Thoracic aorta (tissue), 2 donors: ENCODE measurements around the gene MXD4. TPM values are rescaled to one million over a fixed set of nuclear protein-coding genes. Genes with fewer than 3 reads are reported as not detected.

Source experiments
- ATAC-seq: fragments of 150-250 bp; one replicate; pipeline ENCODE4 v1.8.0; 2017; ENCODE audit warnings: low read depth; ENCODE audit not compliant: insufficient number of reproducible peaks, low FRiP score
- DNase-seq: peaks from one replicate; pipeline ENCODE4 v3.0.0-alpha.2; 2020; ENCODE audit warnings: low spot score
- H3K27ac ChIP-seq, 2 donors: fragments of 200-600 bp; sonication (generic); 1 replicate in 1 of 2; 2 replicates in 1 of 2; pipeline ENCODE4 v1.5.1; 2016; ENCODE audit warnings: mild to moderate bottlenecking in 2 of 2, moderate library complexity in 2 of 2
- H3K27me3 ChIP-seq: fragments of 200-600 bp; sonication (generic); replicated peaks from 2 replicates; pipeline ENCODE4 v1.6.0; 2016; ENCODE audit warnings: mild to moderate bottlenecking; ENCODE audit not compliant: insufficient read depth
- H3K36me3 ChIP-seq: fragments of 200-600 bp; sonication (generic); one replicate; pipeline ENCODE4 v1.5.1; 2016
- H3K4me1 ChIP-seq, 2 donors: fragments of 200-600 bp; sonication (generic); 1 replicate in 1 of 2; 2 replicates in 1 of 2; pipeline versions ENCODE4 v1.5.1 to v1.6.0; 2016; ENCODE audit warnings: low read depth in 2 of 2, mild to moderate bottlenecking in 1 of 2; ENCODE audit not compliant: control insufficient read depth in 1 of 2
- H3K4me3 ChIP-seq: fragments of 200-600 bp; sonication (generic); 2 replicates; pipeline ENCODE4 v1.5.1; 2016; ENCODE audit warnings: mild to moderate bottlenecking
- H3K9me3 ChIP-seq: fragments of 200-600 bp; sonication (generic); 2 replicates; pipeline ENCODE4 v1.5.1; 2016
- total RNA-seq, 2 donors: library from RNA; depleted of rRNA; stranded (reverse); fragments of >200 nt; gene quantifications; one replicate each; pipeline versions ENCODE4 v1.1.0 to v1.2.3, GENCODE V29; 2016
- TF ChIP-seq, protein P1 (sequence below): fragments of 200-600 bp; sonication (generic); IDR thresholded peaks from one replicate; pipeline ENCODE4 v1.5.1; 2019; ENCODE audit warnings: antibody characterized with exemption

Gene MXD4
- total RNA-seq, 2 donors from 2014 or later = 93.1 to 105 TPM

DNA sequence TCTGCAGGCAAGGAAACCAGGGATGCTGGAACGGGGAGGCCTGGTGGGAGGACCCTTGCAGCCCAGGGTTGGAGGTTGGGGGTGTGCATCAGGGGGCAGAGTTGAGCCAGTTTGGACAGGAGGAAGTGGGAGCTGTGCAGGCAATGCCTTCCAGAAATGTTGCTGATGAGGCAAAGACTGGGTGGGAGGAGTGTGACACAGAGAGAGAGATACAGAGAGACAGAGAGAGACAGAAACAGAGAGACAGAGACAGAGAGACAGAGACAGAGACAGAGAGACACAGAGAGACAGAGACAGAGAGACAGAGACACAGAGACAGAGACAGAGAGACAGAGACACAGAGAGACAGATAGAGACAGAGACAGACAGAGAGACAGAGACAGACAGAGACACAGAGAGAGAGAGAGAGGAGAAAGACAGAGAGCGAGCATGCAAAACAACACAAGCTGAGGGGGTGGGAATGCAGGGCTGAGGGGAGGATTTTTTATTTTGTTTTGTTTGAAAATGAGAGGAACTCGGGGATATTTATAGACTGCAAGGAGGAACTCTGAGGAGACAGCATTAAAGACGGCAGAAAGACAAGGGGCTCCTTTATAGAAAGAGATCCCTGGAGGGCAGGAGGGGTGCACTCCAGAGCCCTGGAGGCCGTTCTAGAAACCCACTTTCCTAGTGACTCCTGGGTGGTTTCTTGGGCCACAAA, 18.1 kb downstream of the MXD4 start:
- no peaks in the 10 kb centered on the region for H3K9me3 ChIP-seq
- peak overlapping the region; percentile 22 for H3K4me3 ChIP-seq
- peak overlapping the region; percentile 59 to 66 for H3K27ac ChIP-seq
- no peak for DNase-seq
- TF ChIP-seq, protein P1, sequence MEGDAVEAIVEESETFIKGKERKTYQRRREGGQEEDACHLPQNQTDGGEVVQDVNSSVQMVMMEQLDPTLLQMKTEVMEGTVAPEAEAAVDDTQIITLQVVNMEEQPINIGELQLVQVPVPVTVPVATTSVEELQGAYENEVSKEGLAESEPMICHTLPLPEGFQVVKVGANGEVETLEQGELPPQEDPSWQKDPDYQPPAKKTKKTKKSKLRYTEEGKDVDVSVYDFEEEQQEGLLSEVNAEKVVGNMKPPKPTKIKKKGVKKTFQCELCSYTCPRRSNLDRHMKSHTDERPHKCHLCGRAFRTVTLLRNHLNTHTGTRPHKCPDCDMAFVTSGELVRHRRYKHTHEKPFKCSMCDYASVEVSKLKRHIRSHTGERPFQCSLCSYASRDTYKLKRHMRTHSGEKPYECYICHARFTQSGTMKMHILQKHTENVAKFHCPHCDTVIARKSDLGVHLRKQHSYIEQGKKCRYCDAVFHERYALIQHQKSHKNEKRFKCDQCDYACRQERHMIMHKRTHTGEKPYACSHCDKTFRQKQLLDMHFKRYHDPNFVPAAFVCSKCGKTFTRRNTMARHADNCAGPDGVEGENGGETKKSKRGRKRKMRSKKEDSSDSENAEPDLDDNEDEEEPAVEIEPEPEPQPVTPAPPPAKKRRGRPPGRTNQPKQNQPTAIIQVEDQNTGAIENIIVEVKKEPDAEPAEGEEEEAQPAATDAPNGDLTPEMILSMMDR = no peak
- peaks cover 32 to 64% of the 10 kb centered on the region in 2 donors for H3K4me1 ChIP-seq
- H3K27me3 ChIP-seq = no peaks in the 10 kb centered on the region
- no peak for ATAC-seq
- H3K36me3 ChIP-seq = peaks cover 8% of the 10 kb centered on the region

DNA sequence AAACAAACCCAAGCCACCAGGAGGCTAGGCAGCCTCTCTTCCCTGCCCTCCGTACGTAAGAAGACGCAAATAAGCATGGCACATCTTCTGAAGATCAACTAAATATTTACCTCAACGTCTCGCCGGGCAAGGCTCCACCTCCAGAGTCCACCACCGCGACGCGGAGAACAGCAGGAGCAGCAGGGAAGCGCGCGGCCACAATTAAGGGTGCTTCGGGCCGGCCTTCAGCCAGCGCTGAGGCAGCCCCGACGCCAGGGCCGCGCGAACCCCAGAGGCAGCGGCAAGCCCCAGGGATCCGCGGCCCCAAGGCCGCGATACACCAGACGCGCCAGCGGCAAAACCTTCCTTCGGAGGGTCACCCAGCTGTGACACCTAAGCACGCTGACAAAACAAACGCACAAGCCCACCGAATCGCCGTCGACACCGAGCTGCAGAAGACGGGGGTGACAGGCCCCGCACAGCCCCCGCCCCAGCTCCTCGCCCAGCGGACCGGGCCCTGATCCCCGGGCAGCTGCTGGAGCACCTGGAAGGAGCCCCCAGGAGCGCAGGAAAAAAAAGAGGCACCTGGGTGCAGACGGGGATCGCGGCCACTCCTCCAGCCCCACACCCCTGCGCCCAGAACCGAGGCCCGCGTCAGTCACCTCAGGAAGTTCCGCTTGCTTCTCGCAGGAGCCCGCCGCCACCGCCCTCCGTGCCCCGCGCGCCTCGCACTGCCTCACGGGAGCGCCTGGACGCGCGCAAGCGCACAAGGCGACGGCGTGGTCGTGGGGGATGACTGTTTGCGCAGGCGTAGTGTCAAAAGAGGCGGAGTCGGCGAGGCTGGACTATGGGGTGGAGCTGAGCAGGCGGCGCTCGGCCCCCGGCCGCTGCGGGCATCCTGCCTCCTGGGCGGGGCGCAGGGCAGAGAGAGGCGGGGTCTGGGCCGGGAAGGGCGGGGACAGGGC, 20.2 kb downstream of the MXD4 start, which contains the start of the genes HAUS3 and POLN:
HAUS3 (minus strand) TSS at position 712 of the 944 bp plus-strand sequence. CDS start 1,175 bp downstream, outside the sequence.
POLN (minus strand) TSS at position 712 of the 944 bp plus-strand sequence. CDS start 12,890 bp downstream, outside the sequence.
- DNase-seq = peak; percentile 92
- H3K27ac ChIP-seq = peak within 1 kb of the TSS; percentile 64 to 65
- H3K4me1 ChIP-seq = peaks cover 44 to 74% of the 10 kb centered on the region in 2 donors
- no peaks in the 10 kb centered on the region for H3K9me3 ChIP-seq
- no peaks in the 10 kb centered on the region for H3K36me3 ChIP-seq
- TF ChIP-seq, protein P1 = no peak
- no peaks in the 10 kb centered on the region for H3K27me3 ChIP-seq
- peak; percentile 96 for ATAC-seq
- peak within 1 kb of the TSS; percentile 90 for H3K4me3 ChIP-seq

DNA sequence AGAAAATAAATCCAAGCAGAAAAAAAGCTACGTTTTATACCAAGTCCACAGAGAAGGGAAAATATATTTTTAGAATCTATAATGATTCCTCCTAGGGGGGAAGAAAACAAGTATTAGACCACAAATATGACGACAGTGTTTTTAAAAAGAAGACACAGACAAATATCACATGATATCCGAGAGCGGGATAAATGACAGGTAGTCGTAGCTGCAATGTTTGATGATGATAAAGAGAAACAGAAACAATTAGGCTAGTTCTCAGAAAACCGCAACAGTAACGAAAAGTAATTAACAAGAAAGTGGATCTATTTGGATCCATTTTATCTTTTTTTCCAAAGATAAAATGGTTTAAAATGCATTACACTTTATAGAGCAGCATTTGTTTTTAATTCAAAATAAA, 20.9 kb downstream of the MXD4 start:
- TF ChIP-seq, protein P1 = no peak
- Histone ChIP-seq H3K27ac (no peak overlapping the region), H3K4me3 (peak overlapping the region; percentile 90), H3K27me3 (no peaks in the 10 kb centered on the region), H3K4me1 (peaks cover 44 to 68% of the 10 kb centered on the region in 2 donors), H3K36me3 (peaks cover 3% of the 10 kb centered on the region), H3K9me3 (no peaks in the 10 kb centered on the region)
- DNase-seq = no peak
- no peak for ATAC-seq

DNA sequence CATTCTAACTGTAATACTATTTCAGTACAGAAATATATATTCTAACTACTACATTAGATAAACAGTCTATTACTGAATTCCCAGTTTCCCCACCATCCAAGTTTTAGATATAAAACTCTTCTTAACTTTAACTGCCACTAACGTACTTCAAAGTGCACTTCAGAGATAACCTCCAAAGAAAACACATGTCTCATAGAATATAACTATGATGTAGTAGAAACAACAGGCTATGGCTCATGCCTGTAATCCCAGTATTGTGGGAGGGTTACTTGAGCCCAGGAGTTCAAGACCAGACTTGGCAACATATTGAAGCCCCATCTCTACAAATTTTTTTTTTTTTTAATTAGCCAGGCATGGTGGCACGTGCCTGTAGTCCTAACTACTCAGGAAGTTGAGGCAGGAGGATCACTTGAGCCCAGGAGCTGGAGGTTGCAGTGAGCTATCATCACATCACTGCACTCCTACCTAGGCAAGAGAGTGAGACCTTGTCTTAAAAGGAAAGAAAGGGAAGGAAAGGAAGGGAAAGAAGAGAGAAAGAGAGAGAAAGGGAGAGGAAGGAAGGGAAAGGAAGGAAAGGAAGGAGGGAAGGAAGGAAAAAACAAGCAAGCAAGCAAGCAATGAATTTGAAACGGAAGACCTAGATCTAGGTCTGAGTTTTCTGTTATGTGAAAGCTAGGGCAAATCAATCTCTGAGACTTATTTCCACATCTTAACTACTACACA, 24.8 kb downstream of the MXD4 start:
- Histone ChIP-seq H3K27me3 (no peaks in the 10 kb centered on the region), H3K4me3 (no peak overlapping the region), H3K27ac (no peak overlapping the region), H3K36me3 (peaks cover 16% of the 10 kb centered on the region), H3K9me3 (no peaks in the 10 kb centered on the region), H3K4me1 (peaks cover 34 to 36% of the 10 kb centered on the region in 2 donors)
- TF ChIP-seq, protein P1 = no peak
- no peak for ATAC-seq
- no peak for DNase-seq
